ENCODE data around the gene RBM17. TPM values are rescaled to one million over a fixed set of nuclear protein-coding genes. Genes with fewer than 3 reads are reported as not detected.

The RBM17 gene
- total and polyA plus RNA-seq, 8 donors: 41.4 to 168 (median 84.7) TPM

DNA sequence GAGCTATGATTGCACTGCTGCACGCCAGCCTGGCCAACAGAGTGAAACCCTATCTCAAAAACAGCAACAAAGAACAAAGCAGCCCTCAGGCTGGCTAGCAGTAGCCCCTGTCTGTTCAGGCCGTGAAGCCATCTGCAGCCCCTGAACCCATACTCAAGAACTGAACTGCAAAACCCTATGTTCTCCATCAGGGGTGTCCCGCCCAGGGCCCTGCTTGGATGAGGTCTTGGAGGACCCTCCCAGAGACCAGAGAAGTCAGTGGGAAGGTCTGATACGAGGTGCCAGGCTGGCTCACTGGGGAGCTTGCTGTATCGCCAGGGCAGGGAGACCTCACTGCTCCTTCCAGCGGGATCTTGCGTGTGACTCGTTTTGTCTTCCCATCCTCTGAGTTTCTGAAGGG, 39.3 kb downstream of the RBM17 start:
- Histone ChIP-seq H3K4me1 (peaks cover 0 to 35% (median 12%) of the 10 kb centered on the region in 4 donors), H3K27ac (no peak overlapping the region), H3K27me3 (peaks cover 0 to 27% (median 0%) of the 10 kb centered on the region in 3 donors), H3K36me3 (no peaks in the 10 kb centered on the region), H3K9me3 (no peaks in the 10 kb centered on the region), H3K4me3 (no peak overlapping the region)
- DNase-seq: no peak
- WGBS, 5 donors: 85 to 94% (median 88%) methylated on average over 6 to 8 of the region's 8 CpGs
- intact Hi-C loops (cut with DNase I; ENCODE audit: low total_unique reads): no loop called here
- no peak for TF ChIP-seq POLR2AphosphoS5 (IDR thresholded peaks at IDR 0.05)
- TF ChIP-seq, protein P1, sequence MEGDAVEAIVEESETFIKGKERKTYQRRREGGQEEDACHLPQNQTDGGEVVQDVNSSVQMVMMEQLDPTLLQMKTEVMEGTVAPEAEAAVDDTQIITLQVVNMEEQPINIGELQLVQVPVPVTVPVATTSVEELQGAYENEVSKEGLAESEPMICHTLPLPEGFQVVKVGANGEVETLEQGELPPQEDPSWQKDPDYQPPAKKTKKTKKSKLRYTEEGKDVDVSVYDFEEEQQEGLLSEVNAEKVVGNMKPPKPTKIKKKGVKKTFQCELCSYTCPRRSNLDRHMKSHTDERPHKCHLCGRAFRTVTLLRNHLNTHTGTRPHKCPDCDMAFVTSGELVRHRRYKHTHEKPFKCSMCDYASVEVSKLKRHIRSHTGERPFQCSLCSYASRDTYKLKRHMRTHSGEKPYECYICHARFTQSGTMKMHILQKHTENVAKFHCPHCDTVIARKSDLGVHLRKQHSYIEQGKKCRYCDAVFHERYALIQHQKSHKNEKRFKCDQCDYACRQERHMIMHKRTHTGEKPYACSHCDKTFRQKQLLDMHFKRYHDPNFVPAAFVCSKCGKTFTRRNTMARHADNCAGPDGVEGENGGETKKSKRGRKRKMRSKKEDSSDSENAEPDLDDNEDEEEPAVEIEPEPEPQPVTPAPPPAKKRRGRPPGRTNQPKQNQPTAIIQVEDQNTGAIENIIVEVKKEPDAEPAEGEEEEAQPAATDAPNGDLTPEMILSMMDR (IDR thresholded peaks at IDR 0.05): no peak
- TF ChIP-seq EP300 (IDR thresholded peaks at IDR 0.05): no peak
- no peak for TF ChIP-seq POLR2A (IDR thresholded peaks at IDR 0.05)

GRCh38 chr10:6128591-6129251, 39.9 kb downstream of the RBM17 start:
- TF ChIP-seq POLR2A (IDR thresholded peaks at IDR 0.05): no peak
- no peak for TF ChIP-seq POLR2AphosphoS5 (IDR thresholded peaks at IDR 0.05)
- TF ChIP-seq, protein P1 (IDR thresholded peaks at IDR 0.05): no peak
- TF ChIP-seq EP300 (IDR thresholded peaks at IDR 0.05): no peak
- WGBS, 5 donors: 25 to 37% (median 29%) methylated on average over 15 of the region's 15 CpGs
- no peak overlapping the region for H3K4me3 ChIP-seq
- peaks cover 0 to 27% (median 0%) of the 10 kb centered on the region in 3 donors for H3K27me3 ChIP-seq
- intact Hi-C loops (cut with DNase I; ENCODE audit: low total_unique reads): no loop called here
- H3K27ac ChIP-seq: no peak overlapping the region
- H3K36me3 ChIP-seq: no peaks in the 10 kb centered on the region
- no peaks in the 10 kb centered on the region for H3K9me3 ChIP-seq
- peak in 1 of 2 donors; percentile 55 for DNase-seq
- H3K4me1 ChIP-seq: peaks cover 0 to 35% (median 12%) of the 10 kb centered on the region in 4 donors

DNA sequence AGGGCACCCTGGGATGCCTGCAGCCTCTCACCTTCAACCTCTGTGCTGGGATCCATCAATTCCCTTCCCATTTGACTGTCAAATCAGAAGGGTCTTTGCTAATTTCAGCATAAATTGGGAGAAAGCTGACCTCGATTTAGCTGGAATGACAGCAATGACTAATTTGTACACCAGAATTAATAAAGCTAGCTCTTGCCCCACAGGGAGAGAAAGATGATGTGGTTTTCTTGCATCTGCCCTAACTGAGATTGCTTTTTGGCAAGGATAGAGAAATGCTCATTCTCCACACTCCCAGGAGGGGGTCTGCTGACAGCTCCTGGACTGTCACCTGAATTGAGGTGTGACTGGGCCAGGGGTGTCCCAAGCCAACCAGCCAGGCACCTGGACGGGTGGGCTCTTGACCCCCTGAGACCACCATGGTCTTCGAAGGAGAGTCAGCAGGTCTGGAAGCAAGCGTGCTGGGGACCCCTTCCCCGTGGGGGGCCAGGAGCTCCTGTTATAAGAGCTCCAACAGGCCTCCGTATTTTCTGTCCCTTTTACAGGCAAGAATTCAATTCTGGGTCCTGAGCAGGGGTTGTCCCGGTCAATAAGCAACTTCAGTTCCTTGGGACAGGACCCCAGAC, 42.1 kb downstream of the RBM17 start:
- H3K27ac ChIP-seq: no peak overlapping the region
- intact Hi-C loops (cut with DNase I; ENCODE audit: low total_unique reads): no loop called here
- no peak overlapping the region for H3K4me3 ChIP-seq
- H3K4me1 ChIP-seq: peaks cover 0 to 22% (median 8%) of the 10 kb centered on the region in 4 donors
- H3K9me3 ChIP-seq: no peaks in the 10 kb centered on the region
- no peak for DNase-seq
- no peaks in the 10 kb centered on the region for H3K36me3 ChIP-seq
- TF ChIP-seq EP300 (IDR thresholded peaks at IDR 0.05) (no peak), POLR2AphosphoS5 (IDR thresholded peaks at IDR 0.05) (no peak), POLR2A (IDR thresholded peaks at IDR 0.05) (no peak)
- TF ChIP-seq, protein P1 (IDR thresholded peaks at IDR 0.05): no peak
- WGBS, 5 donors: 76 to 87% (median 81%) methylated on average over 7 of the region's 7 CpGs
- peaks cover 0 to 42% (median 0%) of the 10 kb centered on the region in 3 donors for H3K27me3 ChIP-seq

GRCh38 chr10:6133331-6134098, 44.7 kb downstream of the RBM17 start:
- intact Hi-C loops (cut with DNase I; ENCODE audit: low total_unique reads): no loop called here
- DNase-seq: no peak
- no peak overlapping the region for H3K27ac ChIP-seq
- TF ChIP-seq, protein P1 (IDR thresholded peaks at IDR 0.05): no peak
- no peak for TF ChIP-seq POLR2A (IDR thresholded peaks at IDR 0.05)
- no peak for TF ChIP-seq EP300 (IDR thresholded peaks at IDR 0.05)
- TF ChIP-seq POLR2AphosphoS5 (IDR thresholded peaks at IDR 0.05): no peak
- peaks cover 0 to 66% (median 0%) of the 10 kb centered on the region in 3 donors for H3K27me3 ChIP-seq
- no peak overlapping the region for H3K4me3 ChIP-seq
- peaks cover 0 to 16% (median 7%) of the 10 kb centered on the region in 4 donors for H3K4me1 ChIP-seq
- H3K9me3 ChIP-seq: no peaks in the 10 kb centered on the region
- no peaks in the 10 kb centered on the region for H3K36me3 ChIP-seq
- WGBS, 5 donors: 77 to 88% (median 83%) methylated on average over 19 to 22 of the region's 22 CpGs
